ENCODE data around the gene OR1D5. TPM values are rescaled to one million over a fixed set of nuclear protein-coding genes. Genes with fewer than 3 reads are reported as not detected.

The OR1D5 gene
- total and polyA plus RNA-seq, 2 of the 8 experiments (the other 6 are each of a cell fraction or from before 2014, with no cell fraction given): not detected

- TF ChIP-seq CHD7 (IDR thresholded peaks at IDR 0.05; ENCODE audit: insufficient replicate concordance, low read length): no peak
Observed at GRCh38 chr17:3026856-3027751, 36.3 kb downstream of the OR1D5 start (continued).
